ENCODE data around the gene APOBEC3G.

Gene APOBEC3G

DNA sequence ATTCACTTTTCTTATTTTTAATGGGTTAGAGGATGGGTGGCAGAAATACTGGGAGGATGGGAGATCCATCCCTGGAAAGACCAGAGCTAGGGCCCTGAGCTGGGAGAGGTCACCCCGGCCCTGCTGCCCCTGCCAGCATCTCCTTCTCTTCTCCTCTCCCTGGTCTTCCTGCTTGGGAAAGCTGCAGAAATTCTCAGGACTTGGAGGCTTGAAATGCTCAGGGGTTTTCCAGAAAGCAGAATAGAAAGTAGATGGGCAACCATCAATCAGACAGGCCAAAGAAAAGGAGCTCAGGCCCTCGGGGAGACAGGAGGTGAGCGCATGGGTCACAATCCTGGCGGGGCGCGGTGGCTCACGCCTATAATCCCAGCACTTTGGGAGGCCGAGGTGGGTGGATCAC lies 21.5 kb downstream of the APOBEC3G start:
- H3K27me3 ChIP-seq (ENCODE audit: control insufficient read depth, insufficient read depth, low read length): no peaks in the 10 kb centered on the region
- H3K36me3 ChIP-seq (ENCODE audit: control insufficient read depth, insufficient read depth, low read length): no peaks in the 10 kb centered on the region
- H3K9me3 ChIP-seq (ENCODE audit: control insufficient read depth, insufficient read depth, low read length): no peaks in the 10 kb centered on the region
- H3K4me1 ChIP-seq (ENCODE audit: control insufficient read depth, insufficient read depth, low read length): peaks cover 9% of the 10 kb centered on the region
- no peak overlapping the region for H3K9ac ChIP-seq (ENCODE audit: low read depth, low read length)
- no peak overlapping the region for H3K4me3 ChIP-seq (ENCODE audit: low read depth, low read length)

- Histone ChIP-seq H3K9me3 (ENCODE audit: control insufficient read depth, insufficient read depth, low read length) (no peaks in the 10 kb centered on the region), H3K27me3 (ENCODE audit: control insufficient read depth, insufficient read depth, low read length) (no peaks in the 10 kb centered on the region), H3K4me1 (ENCODE audit: control insufficient read depth, insufficient read depth, low read length) (peaks cover 9% of the 10 kb centered on the region), H3K4me3 (ENCODE audit: low read depth, low read length) (peak overlapping the region; percentile 32), H3K36me3 (ENCODE audit: control insufficient read depth, insufficient read depth, low read length) (no peaks in the 10 kb centered on the region), H3K9ac (ENCODE audit: low read depth, low read length) (no peak overlapping the region)
Observed at GRCh38 chr22:39101226-39101625, 24.2 kb downstream of the APOBEC3G start.

- H3K27me3 ChIP-seq (ENCODE audit: control insufficient read depth, insufficient read depth, low read length): no peaks in the 10 kb centered on the region
- no peak overlapping the region for H3K4me3 ChIP-seq (ENCODE audit: low read depth, low read length)
- peaks cover 2% of the 10 kb centered on the region for H3K4me1 ChIP-seq (ENCODE audit: control insufficient read depth, insufficient read depth, low read length)
- H3K9me3 ChIP-seq (ENCODE audit: control insufficient read depth, insufficient read depth, low read length): no peaks in the 10 kb centered on the region
- no peaks in the 10 kb centered on the region for H3K36me3 ChIP-seq (ENCODE audit: control insufficient read depth, insufficient read depth, low read length)
- H3K9ac ChIP-seq (ENCODE audit: low read depth, low read length): no peak overlapping the region
Observed at GRCh38 chr22:39103431-39103830, 26.4 kb downstream of the APOBEC3G start.

DNA sequence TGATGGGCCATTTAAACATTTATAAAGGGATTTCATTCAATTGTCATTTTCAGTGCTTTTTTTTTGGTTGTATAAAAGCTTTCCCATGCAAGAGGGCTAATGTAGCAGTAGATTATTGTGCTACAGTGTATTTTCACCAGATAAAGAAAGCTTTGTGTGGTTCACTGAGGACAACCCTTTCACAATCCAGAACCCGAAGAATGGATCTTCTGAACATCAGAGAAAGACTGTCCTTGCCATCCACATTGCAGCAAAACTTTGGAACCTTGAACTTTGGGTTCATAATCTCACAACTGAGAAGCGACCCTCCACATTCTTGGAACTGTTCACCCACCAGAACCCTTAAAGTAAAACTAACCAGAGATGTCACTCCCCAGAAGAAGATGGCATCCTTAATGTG lies 29.3 kb downstream of the APOBEC3G start:
- no peaks in the 10 kb centered on the region for H3K36me3 ChIP-seq (ENCODE audit: control insufficient read depth, insufficient read depth, low read length)
- peaks cover 7% of the 10 kb centered on the region for H3K4me1 ChIP-seq (ENCODE audit: control insufficient read depth, insufficient read depth, low read length)
- H3K27me3 ChIP-seq (ENCODE audit: control insufficient read depth, insufficient read depth, low read length): no peaks in the 10 kb centered on the region
- H3K4me3 ChIP-seq (ENCODE audit: low read depth, low read length): no peak overlapping the region
- no peaks in the 10 kb centered on the region for H3K9me3 ChIP-seq (ENCODE audit: control insufficient read depth, insufficient read depth, low read length)
- H3K9ac ChIP-seq (ENCODE audit: low read depth, low read length): no peak overlapping the region

DNA sequence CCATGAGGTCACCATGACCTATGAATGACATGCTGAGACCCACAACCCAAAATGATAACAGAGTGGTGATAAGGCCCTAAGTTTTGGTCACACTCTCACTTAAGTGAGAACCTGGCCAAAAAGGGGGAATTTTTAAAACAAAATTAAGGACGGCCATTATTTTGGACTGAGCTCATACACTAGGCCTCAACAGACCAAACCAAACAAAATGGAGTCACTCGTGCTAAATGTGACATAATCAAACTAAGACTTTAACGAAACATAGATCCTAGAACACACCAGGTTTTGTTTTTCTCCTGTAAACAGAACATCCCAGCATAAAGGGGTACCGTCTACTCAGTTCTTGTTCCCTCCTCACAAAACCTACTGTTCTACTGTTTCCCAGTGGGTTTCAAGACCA lies 31.4 kb downstream of the APOBEC3G start:
- H3K36me3 ChIP-seq (ENCODE audit: control insufficient read depth, insufficient read depth, low read length): no peaks in the 10 kb centered on the region
- H3K9ac ChIP-seq (ENCODE audit: low read depth, low read length): no peak overlapping the region
- no peak overlapping the region for H3K4me3 ChIP-seq (ENCODE audit: low read depth, low read length)
- no peaks in the 10 kb centered on the region for H3K9me3 ChIP-seq (ENCODE audit: control insufficient read depth, insufficient read depth, low read length)
- H3K4me1 ChIP-seq (ENCODE audit: control insufficient read depth, insufficient read depth, low read length): peaks cover 7% of the 10 kb centered on the region
- no peaks in the 10 kb centered on the region for H3K27me3 ChIP-seq (ENCODE audit: control insufficient read depth, insufficient read depth, low read length)

DNA sequence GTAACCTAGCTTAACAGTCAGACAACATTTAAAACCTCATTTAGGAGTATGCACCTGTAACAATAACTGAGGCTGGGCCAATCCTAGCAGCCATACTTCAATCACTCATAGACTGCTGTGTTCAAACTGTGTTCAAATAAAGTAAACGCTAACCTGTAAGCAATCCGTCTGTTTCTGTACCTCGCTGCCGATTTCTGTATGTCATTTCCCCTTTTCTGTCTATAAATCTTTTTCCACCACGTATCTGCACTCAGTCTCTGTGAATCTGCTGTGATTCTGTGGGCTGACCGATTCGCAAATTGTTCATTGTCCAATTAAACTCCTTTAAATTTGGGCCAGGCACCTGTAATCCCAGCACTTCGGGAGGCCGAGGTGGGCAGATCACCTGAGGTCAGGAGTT lies 32.3 kb downstream of the APOBEC3G start:
- Histone ChIP-seq H3K27me3 (ENCODE audit: control insufficient read depth, insufficient read depth, low read length) (no peaks in the 10 kb centered on the region), H3K9ac (ENCODE audit: low read depth, low read length) (no peak overlapping the region), H3K36me3 (ENCODE audit: control insufficient read depth, insufficient read depth, low read length) (no peaks in the 10 kb centered on the region), H3K9me3 (ENCODE audit: control insufficient read depth, insufficient read depth, low read length) (no peaks in the 10 kb centered on the region), H3K4me1 (ENCODE audit: control insufficient read depth, insufficient read depth, low read length) (peaks cover 12% of the 10 kb centered on the region), H3K4me3 (ENCODE audit: low read depth, low read length) (no peak overlapping the region)

- no peaks in the 10 kb centered on the region for H3K27me3 ChIP-seq (ENCODE audit: control insufficient read depth, insufficient read depth, low read length)
- H3K4me1 ChIP-seq (ENCODE audit: control insufficient read depth, insufficient read depth, low read length): peaks cover 21% of the 10 kb centered on the region
- no peak overlapping the region for H3K9ac ChIP-seq (ENCODE audit: low read depth, low read length)
- no peak overlapping the region for H3K4me3 ChIP-seq (ENCODE audit: low read depth, low read length)
- H3K9me3 ChIP-seq (ENCODE audit: control insufficient read depth, insufficient read depth, low read length): no peaks in the 10 kb centered on the region
- no peaks in the 10 kb centered on the region for H3K36me3 ChIP-seq (ENCODE audit: control insufficient read depth, insufficient read depth, low read length)
Observed at GRCh38 chr22:39110631-39111561, 33.8 kb downstream of the APOBEC3G start.

DNA sequence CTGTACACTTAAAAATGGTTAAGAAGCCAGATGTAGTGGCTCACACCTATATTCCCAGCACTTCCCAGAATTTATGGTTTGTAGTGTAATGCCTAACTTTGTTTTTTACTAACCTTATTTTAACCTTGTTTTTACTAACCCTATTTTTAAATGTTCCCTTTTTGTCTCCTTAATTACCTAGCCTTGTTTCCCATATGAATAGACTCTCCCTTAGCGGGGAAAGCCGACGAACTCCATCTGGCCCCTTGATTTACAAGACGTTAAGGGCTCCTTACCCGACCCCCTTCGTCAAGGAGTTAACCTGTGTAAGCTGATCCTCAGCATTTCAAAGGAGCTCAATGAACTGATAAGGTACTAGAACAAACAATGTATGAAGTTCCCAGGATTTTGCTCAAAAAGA lies 37.0 kb downstream of the APOBEC3G start:
- H3K27me3 ChIP-seq (ENCODE audit: control insufficient read depth, insufficient read depth, low read length): peaks cover 2% of the 10 kb centered on the region
- H3K36me3 ChIP-seq (ENCODE audit: control insufficient read depth, insufficient read depth, low read length): no peaks in the 10 kb centered on the region
- H3K4me1 ChIP-seq (ENCODE audit: control insufficient read depth, insufficient read depth, low read length): peaks cover 29% of the 10 kb centered on the region
- no peak overlapping the region for H3K4me3 ChIP-seq (ENCODE audit: low read depth, low read length)
- no peaks in the 10 kb centered on the region for H3K9me3 ChIP-seq (ENCODE audit: control insufficient read depth, insufficient read depth, low read length)
- H3K9ac ChIP-seq (ENCODE audit: low read depth, low read length): peak overlapping the region; percentile 28

- no peak overlapping the region for H3K9ac ChIP-seq (ENCODE audit: low read depth, low read length)
- no peaks in the 10 kb centered on the region for H3K9me3 ChIP-seq (ENCODE audit: control insufficient read depth, insufficient read depth, low read length)
- H3K4me3 ChIP-seq (ENCODE audit: low read depth, low read length): no peak overlapping the region
- H3K27me3 ChIP-seq (ENCODE audit: control insufficient read depth, insufficient read depth, low read length): peaks cover 2% of the 10 kb centered on the region
- H3K4me1 ChIP-seq (ENCODE audit: control insufficient read depth, insufficient read depth, low read length): peaks cover 29% of the 10 kb centered on the region
- no peaks in the 10 kb centered on the region for H3K36me3 ChIP-seq (ENCODE audit: control insufficient read depth, insufficient read depth, low read length)
Observed at GRCh38 chr22:39115570-39115969, 38.5 kb downstream of the APOBEC3G start.

GRCh38 chr22:39115977-39116621 lies 39.0 kb downstream of the APOBEC3G start:
- Histone ChIP-seq H3K4me1 (ENCODE audit: control insufficient read depth, insufficient read depth, low read length) (peaks cover 23% of the 10 kb centered on the region), H3K4me3 (ENCODE audit: low read depth, low read length) (no peak overlapping the region), H3K9me3 (ENCODE audit: control insufficient read depth, insufficient read depth, low read length) (no peaks in the 10 kb centered on the region), H3K36me3 (ENCODE audit: control insufficient read depth, insufficient read depth, low read length) (no peaks in the 10 kb centered on the region), H3K9ac (ENCODE audit: low read depth, low read length) (no peak overlapping the region), H3K27me3 (ENCODE audit: control insufficient read depth, insufficient read depth, low read length) (peaks cover 2% of the 10 kb centered on the region)

DNA sequence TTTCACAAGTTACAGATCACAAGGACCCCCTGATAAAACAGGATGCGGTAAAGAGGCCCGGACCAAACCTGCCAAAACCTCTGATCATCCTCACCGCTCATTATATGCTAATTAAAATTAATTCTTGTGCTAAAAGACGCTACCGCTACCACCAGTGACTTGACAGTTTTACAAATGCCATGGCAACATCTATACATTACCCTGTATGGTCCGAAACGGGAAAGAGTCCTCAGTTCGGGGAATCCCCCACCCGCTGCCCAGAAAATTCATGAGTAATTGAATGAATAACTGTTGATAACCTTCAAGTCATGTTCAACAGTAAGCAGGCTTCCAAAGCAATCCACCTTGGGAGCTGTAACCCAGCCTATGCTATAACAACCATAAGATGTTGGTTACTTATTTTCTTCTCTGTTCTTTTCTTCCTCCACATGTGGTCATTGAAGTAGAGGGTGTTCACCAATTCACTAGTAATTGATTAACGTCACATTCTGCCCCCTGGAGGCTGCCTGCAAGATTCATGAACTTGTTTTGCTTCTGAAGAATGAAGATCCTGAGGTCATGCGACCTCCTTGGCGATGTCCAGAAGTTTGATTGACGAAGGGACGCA lies 40.6 kb downstream of the APOBEC3G start:
- H3K9ac ChIP-seq (ENCODE audit: low read depth, low read length): no peak overlapping the region
- H3K4me1 ChIP-seq (ENCODE audit: control insufficient read depth, insufficient read depth, low read length): peaks cover 22% of the 10 kb centered on the region
- H3K4me3 ChIP-seq (ENCODE audit: low read depth, low read length): no peak overlapping the region
- H3K9me3 ChIP-seq (ENCODE audit: control insufficient read depth, insufficient read depth, low read length): no peaks in the 10 kb centered on the region
- H3K27me3 ChIP-seq (ENCODE audit: control insufficient read depth, insufficient read depth, low read length): peaks cover 2% of the 10 kb centered on the region
- no peaks in the 10 kb centered on the region for H3K36me3 ChIP-seq (ENCODE audit: control insufficient read depth, insufficient read depth, low read length)

Measured in iPS-15b (cell line).